IMR-90 (cell line): Measurements from ENCODE around the gene HDDC3. TPM values are rescaled to one million over a fixed set of nuclear protein-coding genes. Genes with fewer than 3 reads are reported as not detected.

Source experiments
- ATAC-seq: fragments of 200-7000 bp; cut with Tn5 transposase; 2 replicates; pipeline ENCODE4 v1.9.1; 2020; ENCODE audit warnings: low read depth, mild to moderate bottlenecking, moderate library complexity
- BruUV-seq: library from RNA; stranded (reverse); fragments of 400-500 nt; replicated peaks from 2 replicates; lab custom pipeline; 2021; lab: Mats Ljungman, UMichigan
- CTCF ChIA-PET: fragments of 300-600 bp; formaldehyde crosslinking; extraction: SDS; loops from one replicate; lab custom pipeline; 2021; ENCODE audit warnings: antibody characterized with exemption; lab: Yijun Ruan, JAX
- POLR2A ChIA-PET: fragments of 300-600 bp; sonication (Branson Sonifier 250); formaldehyde crosslinking; loops from one replicate; lab custom pipeline; 2022; ENCODE audit warnings: antibody characterized with exemption; ENCODE audit not compliant: unreplicated experiment; lab: Charles Lee
- DNase-seq: peaks from one replicate; pipeline ENCODE4 v3.0.0; 2013
- H2AFZ ChIP-seq: replicated peaks from 2 replicates; pipeline ENCODE3; 2013; ENCODE audit warnings: low read length, mild to moderate bottlenecking; ENCODE audit not compliant: poor library complexity
- H2AK5ac ChIP-seq: 2 replicates; pipeline ENCODE4 v1.6.1; 2013; ENCODE audit warnings: low read depth, low read length, inconsistent platforms
- H2AK9ac ChIP-seq: replicated peaks from 2 replicates; pipeline ENCODE3; 2013; ENCODE audit warnings: mild to moderate bottlenecking, low read depth, low read length, moderate library complexity; ENCODE audit not compliant: poor library complexity
- H2BK120ac ChIP-seq: 2 replicates; pipeline ENCODE4 v1.6.1; 2013; ENCODE audit warnings: low read depth, low read length, inconsistent platforms
- H2BK15ac ChIP-seq: 3 replicates; pipeline ENCODE4 v1.6.1; 2013; ENCODE audit warnings: low read depth, low read length, inconsistent platforms
- H2BK20ac ChIP-seq: 2 replicates; pipeline ENCODE4 v1.6.1; 2013; ENCODE audit warnings: low read depth, mild to moderate bottlenecking, inconsistent platforms, low read length, moderate library complexity
- H2BK5ac ChIP-seq: 2 replicates; pipeline ENCODE4 v1.6.1; 2013; ENCODE audit warnings: mild to moderate bottlenecking, low read depth, low read length, inconsistent platforms; ENCODE audit not compliant: poor library complexity, severe bottlenecking
- H3K14ac ChIP-seq: replicated peaks from 2 replicates; pipeline ENCODE4 v1.6.1; 2013; ENCODE audit warnings: low read depth, low read length, inconsistent platforms
- H3K18ac ChIP-seq: 2 replicates; pipeline ENCODE4 v1.6.1; 2013; ENCODE audit warnings: low read depth, low read length, control low read depth
- H3K23ac ChIP-seq: 2 replicates; pipeline ENCODE4 v1.6.1; 2013; ENCODE audit warnings: low read depth, low read length, inconsistent platforms
- H3K27ac ChIP-seq: 2 replicates; pipeline ENCODE4 v1.5.1; 2013; ENCODE audit warnings: mild to moderate bottlenecking, control low read depth, low read length; ENCODE audit not compliant: insufficient read depth
- H3K27me3 ChIP-seq: 2 replicates; pipeline ENCODE4 v1.6.1; 2013; ENCODE audit warnings: low read length; ENCODE audit not compliant: control insufficient read depth, insufficient read depth
- H3K36me3 ChIP-seq: 2 replicates; pipeline ENCODE4 v1.6.1; 2013; ENCODE audit warnings: low read length, mixed read lengths; ENCODE audit not compliant: control insufficient read depth, insufficient read depth
- H3K4ac ChIP-seq: 2 replicates; pipeline ENCODE4 v1.6.1; 2013; ENCODE audit warnings: low read depth, low read length, inconsistent platforms
- H3K4me1 ChIP-seq: 2 replicates; pipeline ENCODE4 v1.6.1; 2013; ENCODE audit warnings: low read length, mixed read lengths; ENCODE audit not compliant: control insufficient read depth, insufficient read depth
- H3K4me2 ChIP-seq: 2 replicates; pipeline ENCODE4 v1.6.1; 2013; ENCODE audit warnings: low read depth, mild to moderate bottlenecking, control low read depth, low read length, moderate library complexity
- H3K4me3 ChIP-seq: 2 replicates; pipeline ENCODE4 v1.5.1; 2013; ENCODE audit warnings: low read depth, mild to moderate bottlenecking, control low read depth, low read length, moderate library complexity; ENCODE audit not compliant: insufficient read depth
- H3K56ac ChIP-seq: 2 replicates; pipeline ENCODE4 v1.6.1; 2013; ENCODE audit warnings: low read length, inconsistent platforms; ENCODE audit not compliant: insufficient read depth; ENCODE audit errors: extremely low read depth
- H3K79me1 ChIP-seq, 2 experiments: 2 replicates each; pipeline ENCODE4 v1.6.1; 2013; ENCODE audit warnings: low read length in 2 of 2, inconsistent platforms in 1 of 2, low read depth in 1 of 2
- H3K9ac ChIP-seq: 2 replicates; pipeline ENCODE4 v1.6.1; 2013; ENCODE audit warnings: low read depth, low read length, control low read depth
- H3K9me1 ChIP-seq: 2 replicates; pipeline ENCODE4 v1.6.1; 2013; ENCODE audit warnings: low read length, inconsistent platforms; ENCODE audit not compliant: insufficient read depth
- H3K9me3 ChIP-seq: 2 replicates; pipeline ENCODE4 v1.6.1; 2013; ENCODE audit warnings: low read length; ENCODE audit not compliant: control insufficient read depth, insufficient read depth
- H4K20me1 ChIP-seq: 2 replicates; pipeline ENCODE4 v1.6.1; 2013; ENCODE audit warnings: low read length, inconsistent platforms; ENCODE audit not compliant: insufficient read depth
- H4K5ac ChIP-seq: 2 replicates; pipeline ENCODE4 v1.6.1; 2013; ENCODE audit warnings: mild to moderate bottlenecking, low read depth, low read length, control low read depth
- H4K8ac ChIP-seq, 2 experiments: 2 replicates each; pipeline ENCODE4 v1.6.1; 2013; ENCODE audit warnings: low read depth in 2 of 2, low read length in 2 of 2, control low read depth in 1 of 2, inconsistent platforms in 1 of 2
- H4K91ac ChIP-seq: 2 replicates; pipeline ENCODE4 v1.6.1; 2013; ENCODE audit warnings: low read depth, low read length, inconsistent platforms; ENCODE audit not compliant: insufficient read depth
- BHLHE40 ChIP-seq: fragments of 150-350 bp; IDR thresholded peaks from 2 replicates; pipeline ENCODE4 v1.6.1; 2016; ENCODE audit warnings: mild to moderate bottlenecking, low read depth, low read length
- CEBPB ChIP-seq: IDR thresholded peaks from 2 replicates; pipeline ENCODE4 v1.6.1; 2012; ENCODE audit warnings: low read depth, low read length, improper control_type of control experiment
- CHD1 ChIP-seq: IDR thresholded peaks from 2 replicates; pipeline ENCODE4 v1.6.1; 2012; ENCODE audit warnings: low read depth, low read length, improper control_type of control experiment
- FOS ChIP-seq: fragments of 150-350 bp; IDR thresholded peaks from 2 replicates; pipeline ENCODE4 v1.6.1; 2016; ENCODE audit warnings: low read depth, low read length
- MAFK ChIP-seq: IDR thresholded peaks from 2 replicates; pipeline ENCODE4 v1.6.1; 2012; ENCODE audit warnings: low read depth, low read length, improper control_type of control experiment
- MAZ ChIP-seq: IDR thresholded peaks from 2 replicates; pipeline ENCODE4 v1.6.1; 2012; ENCODE audit warnings: low read depth, mild to moderate bottlenecking, low read length, improper control_type of control experiment, moderate library complexity, borderline replicate concordance
- MXI1 ChIP-seq: IDR thresholded peaks from 2 replicates; pipeline ENCODE4 v1.6.1; 2012; ENCODE audit warnings: low read depth, mild to moderate bottlenecking, low read length, moderate library complexity, borderline replicate concordance
- NFE2L2 ChIP-seq: fragments of 150-350 bp; IDR thresholded peaks from 2 replicates; pipeline ENCODE4 v1.6.1; 2016; ENCODE audit warnings: low read depth, mild to moderate bottlenecking, low read length
- POLR2A ChIP-seq: IDR thresholded peaks from 2 replicates; pipeline ENCODE4 v1.6.1; 2012; ENCODE audit warnings: mild to moderate bottlenecking, low read depth, low read length
- RAD21 ChIP-seq: IDR thresholded peaks from 2 replicates; pipeline ENCODE4 v1.6.1; 2012; ENCODE audit warnings: low read length, improper control_type of control experiment
- RCOR1 ChIP-seq: IDR thresholded peaks from 2 replicates; pipeline ENCODE4 v1.6.1; 2012; ENCODE audit warnings: mild to moderate bottlenecking, low read length, improper control_type of control experiment; ENCODE audit not compliant: insufficient replicate concordance
- RFX5 ChIP-seq: IDR thresholded peaks from 2 replicates; pipeline ENCODE4 v1.8.0; 2012; ENCODE audit warnings: low read depth, mild to moderate bottlenecking, low read length, moderate library complexity
- SMC3 ChIP-seq: fragments of 150-350 bp; IDR thresholded peaks from 2 replicates; pipeline ENCODE4 v1.6.1; 2016; ENCODE audit warnings: low read depth, mild to moderate bottlenecking, antibody characterized with exemption, low read length, moderate library complexity
- WGBS, 2 experiments: methylation state at CpG; one replicate each; pipeline versions ENCODE4 v1.1.5 to v1.1.7; 2013; ENCODE audit warnings: missing lambda C conversion rate in 2 of 2; ENCODE audit not compliant: insufficient read length in 1 of 2; ENCODE audit errors: extremely low coverage in 2 of 2; 5-methylcytosine and 5-hydroxymethylcytosine counted together
- dilution Hi-C: fragments of 300-500 bp; cut with HindIII; formaldehyde crosslinking; loops from one replicate; pipeline ENCODE4 v1.14.3; 2018; ENCODE audit warnings: low sequenced_read_pairs; ENCODE audit not compliant: unreplicated experiment
- in situ Hi-C: fragments of 300-500 bp; cut with MboI; formaldehyde crosslinking; loops from 3 replicates; pipeline ENCODE4 v1.14.3; 2019; ENCODE audit warnings: low sequenced_read_pairs, inconsistent platforms, mixed read lengths
- intact Hi-C: fragments of 100-400 bp; cut with micrococcal nuclease; formaldehyde crosslinking; loops from 2 replicates; pipeline ENCODE4 v1.10.0; 2022
- polyA plus RNA-seq, 3 experiments: library from polyadenylated mRNA; depleted of rRNA; stranded (reverse); fragments of >200 nt; gene quantifications; 2 replicates each; pipeline ENCODE4 v1.2.3, GENCODE V29; 2012; ENCODE audit warnings: low replicate concordance in 1 of 3
- total RNA-seq: library from RNA; depleted of rRNA; stranded (reverse); fragments of >200 nt; gene quantifications from 2 replicates; pipeline ENCODE4 v1.2.3, GENCODE V29; 2012
- TF ChIP-seq, protein P1 (sequence below): fragments of 150-350 bp; IDR thresholded peaks from 2 replicates; pipeline ENCODE4 v1.6.1; 2016; ENCODE audit warnings: low read depth, mild to moderate bottlenecking, low read length, moderate library complexity, borderline replicate concordance
- TF ChIP-seq, protein P2 (sequence below): fragments of 150-350 bp; IDR thresholded peaks from 2 replicates; pipeline ENCODE4 v1.6.1; 2017; ENCODE audit warnings: mild to moderate bottlenecking, antibody characterized with exemption, low read length, low read depth
- TF ChIP-seq, protein P3 (sequence below): conservative IDR thresholded peaks from 2 replicates; pipeline ENCODE4 v1.5.1; 2012; ENCODE audit warnings: mild to moderate bottlenecking, low read depth, low read length, improper control_type of control experiment

Gene HDDC3
- total and polyA plus RNA-seq, 2 of the 4 experiments (the other 2 are of a cell fraction) = 7.9 to 10.7 TPM

DNA sequence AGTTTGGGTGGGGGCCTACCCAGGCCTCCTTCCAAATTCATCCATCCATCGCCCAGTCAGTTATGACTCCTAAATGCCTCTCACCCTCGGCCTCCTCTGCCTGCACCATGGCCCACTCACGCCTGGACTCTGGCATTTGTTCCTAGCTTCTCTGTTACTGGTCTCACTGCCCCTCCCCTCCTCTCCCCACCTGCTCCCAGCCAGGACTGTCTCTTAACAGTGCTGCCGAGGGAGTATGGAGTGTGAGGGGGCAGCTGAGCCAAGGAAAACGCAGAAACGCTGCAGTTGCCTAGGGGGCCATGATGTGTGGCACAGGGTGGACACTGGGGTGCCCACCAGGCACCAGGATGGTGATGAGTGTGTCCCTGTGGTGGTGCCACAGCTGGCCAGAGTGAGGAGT is 25.4 kb upstream of the HDDC3 start:
- Histone ChIP-seq H3K9me1 (no peaks in the 10 kb centered on the region), H3K27me3 (no peaks in the 10 kb centered on the region), H3K18ac (no peak overlapping the region), H3K27ac (no peak overlapping the region), H3K56ac (no peak overlapping the region), H3K79me1 (peaks cover 6 to 27% of the 10 kb centered on the region in 2 experiments; a peak in 3 of 4 replicates), H3K23ac (no peak overlapping the region; the same call in 1 of the 2 replicates), H4K5ac (0 out of 2 replicates have a peak overlapping the region, but pooled peaks have one; percentile 13), H4K20me1 (no peaks in the 10 kb centered on the region; the same call in 1 of the 2 replicates), H2BK15ac (no peak overlapping the region), H3K9me3 (no peaks in the 10 kb centered on the region), H2BK120ac (no peak overlapping the region), H3K36me3 (peaks cover 32% of the 10 kb centered on the region), H2BK20ac (no peak overlapping the region), H3K4me3 (no peak overlapping the region), H2AK5ac (0 out of 2 replicates have a peak overlapping the region, but pooled peaks have one; percentile 27), H4K8ac (peak overlapping the region; percentile 60 to 68; a peak in 3 of 4 replicates), H3K14ac (no peak overlapping the region), H2AK9ac (peak overlapping the region; percentile 47), H3K4me1 (peaks cover 6% of the 10 kb centered on the region), H3K4ac (peak overlapping the region; percentile 4), H3K4me2 (peak overlapping the region; percentile 79), H3K9ac (no peak overlapping the region; the same call in 1 of the 2 replicates), H4K91ac (no peak overlapping the region), H2BK5ac (no peak overlapping the region), H2AFZ (peak overlapping the region; percentile 90)
- POLR2A ChIA-PET = no interaction called here
- intact Hi-C loops (loop anchor here (2.0 kb wide), 2 partner anchors 37 to 267 kb away; partner anchors contain the start of gene PRC1), in situ Hi-C loops (loop anchor here (10.0 kb wide), 1 partner anchor 317 kb away; no protein-coding TSS in a partner anchor), dilution Hi-C loops (no loop called here)
- DNase-seq = no peak
- no TSS peak for BruUV-seq
- ATAC-seq = no peak
- no peak for TF ChIP-seq NFE2L2
- no peak for TF ChIP-seq RCOR1
- no peak for TF ChIP-seq FOS
- no peak for TF ChIP-seq RAD21
- TF ChIP-seq CHD1 = no peak
- no peak for TF ChIP-seq SMC3
- no peak for TF ChIP-seq MXI1
- TF ChIP-seq MAFK = no peak
- TF ChIP-seq, protein P1, sequence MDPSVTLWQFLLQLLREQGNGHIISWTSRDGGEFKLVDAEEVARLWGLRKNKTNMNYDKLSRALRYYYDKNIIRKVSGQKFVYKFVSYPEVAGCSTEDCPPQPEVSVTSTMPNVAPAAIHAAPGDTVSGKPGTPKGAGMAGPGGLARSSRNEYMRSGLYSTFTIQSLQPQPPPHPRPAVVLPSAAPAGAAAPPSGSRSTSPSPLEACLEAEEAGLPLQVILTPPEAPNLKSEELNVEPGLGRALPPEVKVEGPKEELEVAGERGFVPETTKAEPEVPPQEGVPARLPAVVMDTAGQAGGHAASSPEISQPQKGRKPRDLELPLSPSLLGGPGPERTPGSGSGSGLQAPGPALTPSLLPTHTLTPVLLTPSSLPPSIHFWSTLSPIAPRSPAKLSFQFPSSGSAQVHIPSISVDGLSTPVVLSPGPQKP = no peak
- TF ChIP-seq, protein P2, sequence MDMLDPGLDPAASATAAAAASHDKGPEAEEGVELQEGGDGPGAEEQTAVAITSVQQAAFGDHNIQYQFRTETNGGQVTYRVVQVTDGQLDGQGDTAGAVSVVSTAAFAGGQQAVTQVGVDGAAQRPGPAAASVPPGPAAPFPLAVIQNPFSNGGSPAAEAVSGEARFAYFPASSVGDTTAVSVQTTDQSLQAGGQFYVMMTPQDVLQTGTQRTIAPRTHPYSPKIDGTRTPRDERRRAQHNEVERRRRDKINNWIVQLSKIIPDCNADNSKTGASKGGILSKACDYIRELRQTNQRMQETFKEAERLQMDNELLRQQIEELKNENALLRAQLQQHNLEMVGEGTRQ = no peak
- TF ChIP-seq, protein P3, sequence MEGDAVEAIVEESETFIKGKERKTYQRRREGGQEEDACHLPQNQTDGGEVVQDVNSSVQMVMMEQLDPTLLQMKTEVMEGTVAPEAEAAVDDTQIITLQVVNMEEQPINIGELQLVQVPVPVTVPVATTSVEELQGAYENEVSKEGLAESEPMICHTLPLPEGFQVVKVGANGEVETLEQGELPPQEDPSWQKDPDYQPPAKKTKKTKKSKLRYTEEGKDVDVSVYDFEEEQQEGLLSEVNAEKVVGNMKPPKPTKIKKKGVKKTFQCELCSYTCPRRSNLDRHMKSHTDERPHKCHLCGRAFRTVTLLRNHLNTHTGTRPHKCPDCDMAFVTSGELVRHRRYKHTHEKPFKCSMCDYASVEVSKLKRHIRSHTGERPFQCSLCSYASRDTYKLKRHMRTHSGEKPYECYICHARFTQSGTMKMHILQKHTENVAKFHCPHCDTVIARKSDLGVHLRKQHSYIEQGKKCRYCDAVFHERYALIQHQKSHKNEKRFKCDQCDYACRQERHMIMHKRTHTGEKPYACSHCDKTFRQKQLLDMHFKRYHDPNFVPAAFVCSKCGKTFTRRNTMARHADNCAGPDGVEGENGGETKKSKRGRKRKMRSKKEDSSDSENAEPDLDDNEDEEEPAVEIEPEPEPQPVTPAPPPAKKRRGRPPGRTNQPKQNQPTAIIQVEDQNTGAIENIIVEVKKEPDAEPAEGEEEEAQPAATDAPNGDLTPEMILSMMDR = no peak
- no peak for TF ChIP-seq RFX5
- TF ChIP-seq POLR2A = no peak
- TF ChIP-seq CEBPB = no peak
- no peak; the same call in 1 of the 2 replicates for TF ChIP-seq MAZ
- TF ChIP-seq BHLHE40 = no peak
- CTCF ChIA-PET = interaction anchor here (1.0 to 2.6 kb wide), 6 partner anchors 10 to 314 kb away, joined by 3 to 10 read pairs (median 8); partner anchors contain the start of gene UNC45A
- 75% methylated on average over 2 of the region's 6 CpGs; no CpG with 5 or more reads in 1 of the 2 experiments for WGBS, 2 experiments
